Measurements from ENCODE around the gene CAPN15. TPM values are rescaled to one million over a fixed set of nuclear protein-coding genes. Genes with fewer than 3 reads are reported as not detected.

The CAPN15 gene
- total and polyA plus RNA-seq, 2 of the 4 experiments (the other 2 are of a cell fraction), result 9.3 to 24.3 TPM

- H3K79me1 ChIP-seq (ENCODE audit: low read depth in 1 of 2, low read length in 2 of 2), result no peaks in the 10 kb centered on the region
- H3K4me3 ChIP-seq (ENCODE audit: insufficient read depth, low read depth, low read length), result no peak within 1 kb of the TSS
- H3K9me1 ChIP-seq (ENCODE audit: insufficient read depth, low read length), result no peaks in the 10 kb centered on the region; the same call in 1 of the 2 replicates
- 1% methylated on average over 38 of the region's 84 CpGs; no CpG with 5 or more reads in 1 of the 2 experiments for WGBS, 2 experiments (ENCODE audit: extremely low coverage in 2 of 2, insufficient read length in 1 of 2)
- no peak for TF ChIP-seq MXI1 (IDR thresholded peaks at IDR 0.05; ENCODE audit: borderline replicate concordance, low read depth, low read length)
- no peak within 1 kb of the TSS for H2BK20ac ChIP-seq (ENCODE audit: low read depth, low read length)
- no peak within 1 kb of the TSS for H2BK120ac ChIP-seq (ENCODE audit: low read depth, low read length)
- H2BK5ac ChIP-seq (ENCODE audit: low read depth, low read length, poor library complexity, severe bottlenecking), result no peak within 1 kb of the TSS
- no peak within 1 kb of the TSS for H4K8ac ChIP-seq (ENCODE audit: low read depth in 2 of 2, low read length in 2 of 2)
- CTCF ChIA-PET, result no interaction called here
- H2AK9ac ChIP-seq (replicated peaks; ENCODE audit: low read depth, low read length, poor library complexity), result no peak within 1 kb of the TSS
- peaks cover 48% of the 10 kb centered on the region for H3K27me3 ChIP-seq (ENCODE audit: control insufficient read depth, insufficient read depth, low read length)
- no peak within 1 kb of the TSS for H3K23ac ChIP-seq (ENCODE audit: low read depth, low read length)
- H2BK15ac ChIP-seq (ENCODE audit: low read depth, low read length), result no peak within 1 kb of the TSS
- no peak within 1 kb of the TSS for H3K18ac ChIP-seq (ENCODE audit: low read depth, low read length)
- no peak within 1 kb of the TSS for H2AK5ac ChIP-seq (ENCODE audit: low read depth, low read length)
- no peak within 1 kb of the TSS for H3K14ac ChIP-seq (replicated peaks; ENCODE audit: low read depth, low read length)
- no peaks in the 10 kb centered on the region for H3K9me3 ChIP-seq (ENCODE audit: control insufficient read depth, insufficient read depth, low read length)
- no peak for DNase-seq
- H3K4me1 ChIP-seq (ENCODE audit: control insufficient read depth, insufficient read depth, low read length), result no peaks in the 10 kb centered on the region
- no peak within 1 kb of the TSS for H3K4me2 ChIP-seq (ENCODE audit: low read depth, low read length)
- no peak within 1 kb of the TSS for H3K27ac ChIP-seq (ENCODE audit: insufficient read depth, low read length)
- H4K5ac ChIP-seq (ENCODE audit: low read depth, low read length), result no peak within 1 kb of the TSS
- intact Hi-C loops (cut with micrococcal nuclease) (no loop called here), in situ Hi-C loops (cut with MboI; ENCODE audit: low sequenced_read_pairs) (no loop called here), dilution Hi-C loops (cut with HindIII; ENCODE audit: low sequenced_read_pairs, unreplicated experiment) (no loop called here)
- H4K91ac ChIP-seq (ENCODE audit: insufficient read depth, low read depth, low read length), result no peak within 1 kb of the TSS
- no peaks in the 10 kb centered on the region for H3K36me3 ChIP-seq (ENCODE audit: control insufficient read depth, insufficient read depth, low read length)
- POLR2A ChIA-PET (ENCODE audit: unreplicated experiment), result no interaction called here
- no peak within 1 kb of the TSS for H3K4ac ChIP-seq (ENCODE audit: low read depth, low read length)
- no peak for ATAC-seq (ENCODE audit: low read depth)
- no peak within 1 kb of the TSS for H3K9ac ChIP-seq (ENCODE audit: low read depth, low read length)
- no peak within 1 kb of the TSS for H2AFZ ChIP-seq (replicated peaks; ENCODE audit: low read length, poor library complexity)
- H4K20me1 ChIP-seq (ENCODE audit: insufficient read depth, low read length), result peaks cover 6% of the 10 kb centered on the region; the same call in 1 of the 2 replicates
- H3K56ac ChIP-seq (ENCODE audit: extremely low read depth, insufficient read depth, low read length), result no peak within 1 kb of the TSS
- BruUV-seq (replicated peaks), result no TSS peak
Observed at GRCh38 chr16:560204-560700, 32.7 kb downstream of the CAPN15 start, which contains the start of gene PRR35. TSS of gene PRR35 (plus strand) at chr16:560394. CDS start at chr16:563295, 2,901 bp downstream.

All from IMR-90 (cell line).